WTC11 (cell line): ENCODE measurements around the gene CD6. TPM values are rescaled to one million over a fixed set of nuclear protein-coding genes. Genes with fewer than 3 reads are reported as not detected.

ENCODE experiments used
- ATAC-seq: fragments of 200-7000 bp; cut with Tn5 transposase; 2 replicates; pipeline ENCODE4 v1.10.0; 2021; ENCODE audit warnings: mild to moderate bottlenecking, moderate library complexity
- CTCF ChIA-PET: fragments of 300-600 bp; sonication (Branson Sonifier 250); formaldehyde crosslinking; loops from one replicate; lab custom pipeline; 2021; ENCODE audit warnings: antibody characterized with exemption; lab: Charles Lee
- POLR2A ChIA-PET: fragments of 350-600 bp; sonication (Branson Sonifier 250); formaldehyde crosslinking; loops from one replicate; lab custom pipeline; 2021; ENCODE audit warnings: antibody characterized with exemption; lab: Charles Lee
- DNase-seq: peaks from one replicate; pipeline ENCODE4 v3.0.0; 2021; ENCODE audit warnings: low spot score
- H3K27ac Mint-ChIP-seq: 2 replicates; pipeline ENCODE4 v1.8.0; 2021; ENCODE audit warnings: mixed read lengths
- H3K27me3 Mint-ChIP-seq: 2 replicates; pipeline ENCODE4 v1.8.0; 2021; ENCODE audit warnings: low read depth, mild to moderate bottlenecking, moderate library complexity, mixed read lengths
- H3K36me3 Mint-ChIP-seq: 2 replicates; pipeline ENCODE4 v1.8.0; 2021; ENCODE audit warnings: mixed read lengths
- H3K4me1 Mint-ChIP-seq: 2 replicates; pipeline ENCODE4 v1.8.0; 2022; ENCODE audit warnings: mixed read lengths
- H3K4me3 Mint-ChIP-seq: 2 replicates; pipeline ENCODE4 v1.8.0; 2021; ENCODE audit warnings: mild to moderate bottlenecking, moderate library complexity, mixed read lengths
- H3K9me3 Mint-ChIP-seq: 2 replicates; pipeline ENCODE4 v1.8.0; 2021; ENCODE audit warnings: mixed read lengths
- CBFB ChIP-seq: sonication (generic); formaldehyde crosslinking; IDR thresholded peaks from 2 replicates; pipeline ENCODE4 v1.8.1; 2022; ENCODE audit warnings: mild to moderate bottlenecking, low read depth, missing genetic modification reagents
- CREM ChIP-seq: sonication (generic); formaldehyde crosslinking; IDR thresholded peaks from 2 replicates; pipeline ENCODE4 v1.8.1; 2022; ENCODE audit warnings: mild to moderate bottlenecking, missing genetic modification reagents, moderate library complexity
- FOXK1 ChIP-seq: sonication (generic); formaldehyde crosslinking; IDR thresholded peaks from 2 replicates; pipeline ENCODE4 v1.8.0; 2022; ENCODE audit warnings: mild to moderate bottlenecking, moderate library complexity, missing genetic modification reagents
- MXD4 ChIP-seq: fragments of 250-450 bp; sonication (Bioruptor Pico); IDR thresholded peaks from 2 replicates; pipeline ENCODE4 v1.8.0; 2021; ENCODE audit warnings: mild to moderate bottlenecking, moderate library complexity, borderline replicate concordance
- NR3C1 ChIP-seq: sonication (generic); formaldehyde crosslinking; conservative IDR thresholded peaks from 2 replicates; pipeline ENCODE4 v1.8.1; 2023; ENCODE audit warnings: low read depth, mild to moderate bottlenecking, missing genetic modification reagents
- PRRX2 ChIP-seq: fragments of 250-450 bp; sonication (Bioruptor Pico); IDR thresholded peaks from 2 replicates; pipeline ENCODE4 v1.8.0; 2021; ENCODE audit warnings: mild to moderate bottlenecking
- TCF7 ChIP-seq: sonication (generic); formaldehyde crosslinking; IDR thresholded peaks from 2 replicates; pipeline ENCODE4 v1.8.0; 2022; ENCODE audit warnings: mild to moderate bottlenecking, low read depth, missing genetic modification reagents, moderate library complexity
- TEAD4 ChIP-seq: sonication (generic); formaldehyde crosslinking; IDR thresholded peaks from 2 replicates; pipeline ENCODE4 v1.8.0; 2022; ENCODE audit warnings: mild to moderate bottlenecking, missing genetic modification reagents
- ZNF219 ChIP-seq: sonication (generic); formaldehyde crosslinking; IDR thresholded peaks from 2 replicates; pipeline ENCODE4 v1.8.0; 2023; ENCODE audit warnings: missing genetic modification reagents, mild to moderate bottlenecking, borderline replicate concordance
- total RNA-seq: library from RNA; stranded (reverse); gene quantifications from 3 replicates; pipeline ENCODE4 v1.2.3, GENCODE V29; 2021
- TF ChIP-seq, protein P1 (sequence below): sonication (generic); formaldehyde crosslinking; IDR thresholded peaks from 2 replicates; pipeline ENCODE4 v1.8.0; 2022; ENCODE audit warnings: mild to moderate bottlenecking, missing genetic modification reagents
- TF ChIP-seq, protein P2 (sequence below): sonication (generic); formaldehyde crosslinking; IDR thresholded peaks from 2 replicates; pipeline ENCODE4 v1.8.0; 2023; ENCODE audit warnings: missing genetic modification reagents, mild to moderate bottlenecking, borderline replicate concordance
- TF ChIP-seq, protein P3 (sequence below): sonication (generic); formaldehyde crosslinking; IDR thresholded peaks from 2 replicates; pipeline ENCODE4 v1.8.1; 2023; ENCODE audit warnings: mild to moderate bottlenecking, missing genetic modification reagents, moderate library complexity
- TF ChIP-seq, protein P4 (sequence below): sonication (generic); formaldehyde crosslinking; IDR thresholded peaks from 2 replicates; pipeline ENCODE4 v1.8.1; 2023; ENCODE audit warnings: mild to moderate bottlenecking, missing genetic modification reagents
- TF ChIP-seq, protein P5 (sequence below): sonication (generic); formaldehyde crosslinking; IDR thresholded peaks from 2 replicates; pipeline ENCODE4 v1.8.0; 2022; ENCODE audit warnings: mild to moderate bottlenecking, missing genetic modification reagents
- TF ChIP-seq, protein P6 (sequence below): sonication (generic); formaldehyde crosslinking; IDR thresholded peaks from 2 replicates; pipeline ENCODE4 v1.8.0; 2023; ENCODE audit warnings: mild to moderate bottlenecking, missing genetic modification reagents

The CD6 gene
- total RNA-seq, 1 experiment from 2014 or later: 1.0 TPM

DNA sequence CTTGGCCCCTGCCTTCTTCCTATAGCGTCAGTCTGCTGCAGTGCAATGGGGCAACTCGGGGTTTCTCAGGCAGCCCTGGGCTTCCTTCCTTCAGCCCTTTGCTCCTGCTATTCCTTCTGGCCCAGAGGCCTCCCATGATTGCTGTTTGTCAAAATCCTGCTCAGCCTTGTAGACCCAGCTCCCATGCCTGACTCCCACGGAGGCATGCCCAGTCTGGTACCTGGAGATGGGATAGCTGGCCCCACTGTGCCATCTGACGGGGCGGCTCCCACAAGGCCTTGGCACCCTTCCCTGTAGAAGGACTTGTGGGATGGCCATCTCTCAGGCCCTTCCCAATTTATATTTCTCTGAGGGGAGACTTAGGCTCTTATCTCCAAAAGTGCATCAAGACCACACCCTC, 590 bp upstream of the CD6 start:
- Mint-ChIP-seq H3K9me3 (peaks cover 18% of the 10 kb centered on the region), H3K36me3 (peaks cover 6% of the 10 kb centered on the region), H3K4me1 (no peaks in the 10 kb centered on the region), H3K27ac (no peak overlapping the region), H3K27me3 (peaks cover 11% of the 10 kb centered on the region), H3K4me3 (no peak overlapping the region)
- no peak for ATAC-seq
- ChIA-PET POLR2A (no interaction called here), CTCF (interaction anchor here (0.6 to 1.8 kb wide), 28 partner anchors 12 to 1090 kb away, joined by 3 to 10 read pairs (median 4); partner anchors contain the start of gene TMEM109)
- no peak for DNase-seq
- TF ChIP-seq, protein P1, sequence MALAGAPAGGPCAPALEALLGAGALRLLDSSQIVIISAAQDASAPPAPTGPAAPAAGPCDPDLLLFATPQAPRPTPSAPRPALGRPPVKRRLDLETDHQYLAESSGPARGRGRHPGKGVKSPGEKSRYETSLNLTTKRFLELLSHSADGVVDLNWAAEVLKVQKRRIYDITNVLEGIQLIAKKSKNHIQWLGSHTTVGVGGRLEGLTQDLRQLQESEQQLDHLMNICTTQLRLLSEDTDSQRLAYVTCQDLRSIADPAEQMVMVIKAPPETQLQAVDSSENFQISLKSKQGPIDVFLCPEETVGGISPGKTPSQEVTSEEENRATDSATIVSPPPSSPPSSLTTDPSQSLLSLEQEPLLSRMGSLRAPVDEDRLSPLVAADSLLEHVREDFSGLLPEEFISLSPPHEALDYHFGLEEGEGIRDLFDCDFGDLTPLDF (CRISPR knock-in tag): no peak
- TF ChIP-seq PRRX2 (CRISPR knock-in tag) (no peak), CREM (CRISPR knock-in tag) (no peak), TCF7 (CRISPR knock-in tag) (no peak), MXD4 (CRISPR knock-in tag) (no peak), TEAD4 (CRISPR knock-in tag) (no peak), CBFB (CRISPR knock-in tag) (no peak), FOXK1 (CRISPR knock-in tag) (no peak), NR3C1 (CRISPR knock-in tag) (no peak), ZNF219 (CRISPR knock-in tag) (no peak)
- TF ChIP-seq, protein P2, sequence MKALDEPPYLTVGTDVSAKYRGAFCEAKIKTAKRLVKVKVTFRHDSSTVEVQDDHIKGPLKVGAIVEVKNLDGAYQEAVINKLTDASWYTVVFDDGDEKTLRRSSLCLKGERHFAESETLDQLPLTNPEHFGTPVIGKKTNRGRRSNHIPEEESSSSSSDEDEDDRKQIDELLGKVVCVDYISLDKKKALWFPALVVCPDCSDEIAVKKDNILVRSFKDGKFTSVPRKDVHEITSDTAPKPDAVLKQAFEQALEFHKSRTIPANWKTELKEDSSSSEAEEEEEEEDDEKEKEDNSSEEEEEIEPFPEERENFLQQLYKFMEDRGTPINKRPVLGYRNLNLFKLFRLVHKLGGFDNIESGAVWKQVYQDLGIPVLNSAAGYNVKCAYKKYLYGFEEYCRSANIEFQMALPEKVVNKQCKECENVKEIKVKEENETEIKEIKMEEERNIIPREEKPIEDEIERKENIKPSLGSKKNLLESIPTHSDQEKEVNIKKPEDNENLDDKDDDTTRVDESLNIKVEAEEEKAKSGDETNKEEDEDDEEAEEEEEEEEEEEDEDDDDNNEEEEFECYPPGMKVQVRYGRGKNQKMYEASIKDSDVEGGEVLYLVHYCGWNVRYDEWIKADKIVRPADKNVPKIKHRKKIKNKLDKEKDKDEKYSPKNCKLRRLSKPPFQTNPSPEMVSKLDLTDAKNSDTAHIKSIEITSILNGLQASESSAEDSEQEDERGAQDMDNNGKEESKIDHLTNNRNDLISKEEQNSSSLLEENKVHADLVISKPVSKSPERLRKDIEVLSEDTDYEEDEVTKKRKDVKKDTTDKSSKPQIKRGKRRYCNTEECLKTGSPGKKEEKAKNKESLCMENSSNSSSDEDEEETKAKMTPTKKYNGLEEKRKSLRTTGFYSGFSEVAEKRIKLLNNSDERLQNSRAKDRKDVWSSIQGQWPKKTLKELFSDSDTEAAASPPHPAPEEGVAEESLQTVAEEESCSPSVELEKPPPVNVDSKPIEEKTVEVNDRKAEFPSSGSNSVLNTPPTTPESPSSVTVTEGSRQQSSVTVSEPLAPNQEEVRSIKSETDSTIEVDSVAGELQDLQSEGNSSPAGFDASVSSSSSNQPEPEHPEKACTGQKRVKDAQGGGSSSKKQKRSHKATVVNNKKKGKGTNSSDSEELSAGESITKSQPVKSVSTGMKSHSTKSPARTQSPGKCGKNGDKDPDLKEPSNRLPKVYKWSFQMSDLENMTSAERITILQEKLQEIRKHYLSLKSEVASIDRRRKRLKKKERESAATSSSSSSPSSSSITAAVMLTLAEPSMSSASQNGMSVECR (CRISPR knock-in tag): no peak
- TF ChIP-seq, protein P3, sequence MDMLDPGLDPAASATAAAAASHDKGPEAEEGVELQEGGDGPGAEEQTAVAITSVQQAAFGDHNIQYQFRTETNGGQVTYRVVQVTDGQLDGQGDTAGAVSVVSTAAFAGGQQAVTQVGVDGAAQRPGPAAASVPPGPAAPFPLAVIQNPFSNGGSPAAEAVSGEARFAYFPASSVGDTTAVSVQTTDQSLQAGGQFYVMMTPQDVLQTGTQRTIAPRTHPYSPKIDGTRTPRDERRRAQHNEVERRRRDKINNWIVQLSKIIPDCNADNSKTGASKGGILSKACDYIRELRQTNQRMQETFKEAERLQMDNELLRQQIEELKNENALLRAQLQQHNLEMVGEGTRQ (CRISPR knock-in tag): no peak
- TF ChIP-seq, protein P4, sequence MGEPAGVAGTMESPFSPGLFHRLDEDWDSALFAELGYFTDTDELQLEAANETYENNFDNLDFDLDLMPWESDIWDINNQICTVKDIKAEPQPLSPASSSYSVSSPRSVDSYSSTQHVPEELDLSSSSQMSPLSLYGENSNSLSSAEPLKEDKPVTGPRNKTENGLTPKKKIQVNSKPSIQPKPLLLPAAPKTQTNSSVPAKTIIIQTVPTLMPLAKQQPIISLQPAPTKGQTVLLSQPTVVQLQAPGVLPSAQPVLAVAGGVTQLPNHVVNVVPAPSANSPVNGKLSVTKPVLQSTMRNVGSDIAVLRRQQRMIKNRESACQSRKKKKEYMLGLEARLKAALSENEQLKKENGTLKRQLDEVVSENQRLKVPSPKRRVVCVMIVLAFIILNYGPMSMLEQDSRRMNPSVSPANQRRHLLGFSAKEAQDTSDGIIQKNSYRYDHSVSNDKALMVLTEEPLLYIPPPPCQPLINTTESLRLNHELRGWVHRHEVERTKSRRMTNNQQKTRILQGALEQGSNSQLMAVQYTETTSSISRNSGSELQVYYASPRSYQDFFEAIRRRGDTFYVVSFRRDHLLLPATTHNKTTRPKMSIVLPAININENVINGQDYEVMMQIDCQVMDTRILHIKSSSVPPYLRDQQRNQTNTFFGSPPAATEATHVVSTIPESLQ (CRISPR knock-in tag): no peak
- TF ChIP-seq, protein P5, sequence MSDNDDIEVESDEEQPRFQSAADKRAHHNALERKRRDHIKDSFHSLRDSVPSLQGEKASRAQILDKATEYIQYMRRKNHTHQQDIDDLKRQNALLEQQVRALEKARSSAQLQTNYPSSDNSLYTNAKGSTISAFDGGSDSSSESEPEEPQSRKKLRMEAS (CRISPR knock-in tag): no peak
- TF ChIP-seq, protein P6, sequence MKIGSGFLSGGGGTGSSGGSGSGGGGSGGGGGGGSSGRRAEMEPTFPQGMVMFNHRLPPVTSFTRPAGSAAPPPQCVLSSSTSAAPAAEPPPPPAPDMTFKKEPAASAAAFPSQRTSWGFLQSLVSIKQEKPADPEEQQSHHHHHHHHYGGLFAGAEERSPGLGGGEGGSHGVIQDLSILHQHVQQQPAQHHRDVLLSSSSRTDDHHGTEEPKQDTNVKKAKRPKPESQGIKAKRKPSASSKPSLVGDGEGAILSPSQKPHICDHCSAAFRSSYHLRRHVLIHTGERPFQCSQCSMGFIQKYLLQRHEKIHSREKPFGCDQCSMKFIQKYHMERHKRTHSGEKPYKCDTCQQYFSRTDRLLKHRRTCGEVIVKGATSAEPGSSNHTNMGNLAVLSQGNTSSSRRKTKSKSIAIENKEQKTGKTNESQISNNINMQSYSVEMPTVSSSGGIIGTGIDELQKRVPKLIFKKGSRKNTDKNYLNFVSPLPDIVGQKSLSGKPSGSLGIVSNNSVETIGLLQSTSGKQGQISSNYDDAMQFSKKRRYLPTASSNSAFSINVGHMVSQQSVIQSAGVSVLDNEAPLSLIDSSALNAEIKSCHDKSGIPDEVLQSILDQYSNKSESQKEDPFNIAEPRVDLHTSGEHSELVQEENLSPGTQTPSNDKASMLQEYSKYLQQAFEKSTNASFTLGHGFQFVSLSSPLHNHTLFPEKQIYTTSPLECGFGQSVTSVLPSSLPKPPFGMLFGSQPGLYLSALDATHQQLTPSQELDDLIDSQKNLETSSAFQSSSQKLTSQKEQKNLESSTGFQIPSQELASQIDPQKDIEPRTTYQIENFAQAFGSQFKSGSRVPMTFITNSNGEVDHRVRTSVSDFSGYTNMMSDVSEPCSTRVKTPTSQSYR (CRISPR knock-in tag): no peak
